Astrocyte (in vitro differentiated cells and primary cell): ENCODE measurements around the gene CDH26. TPM values are rescaled to one million over a fixed set of nuclear protein-coding genes. Genes with fewer than 3 reads are reported as not detected.

ENCODE experiments used
- DNase-seq: peaks from one replicate; pipeline ENCODE4 v3.0.0-alpha.2; 2010; ENCODE audit warnings: low read depth
- FAIRE-seq: peaks from 2 replicates; lab custom pipeline; 2011; peaks lifted over from hg19 to GRCh38; lab: Jason Lieb, UNC
- H2AFZ ChIP-seq: 2 replicates; pipeline ENCODE4 v1.6.0; 2012; ENCODE audit warnings: low read depth, low read length, inconsistent platforms
- H3K27ac ChIP-seq: 2 replicates; pipeline ENCODE4 v1.5.1; 2011; ENCODE audit warnings: low read depth, low read length, inconsistent platforms
- H3K27me3 ChIP-seq: 2 replicates; pipeline ENCODE4 v1.6.0; 2011; ENCODE audit warnings: low read length, inconsistent platforms; ENCODE audit not compliant: insufficient read depth
- H3K36me3 ChIP-seq: 2 replicates; pipeline ENCODE4 v1.5.1; 2011; ENCODE audit warnings: low read length, inconsistent platforms; ENCODE audit not compliant: insufficient read depth
- H3K4me1 ChIP-seq: 2 replicates; pipeline ENCODE4 v1.5.1; 2011; ENCODE audit warnings: low read length, inconsistent platforms; ENCODE audit not compliant: insufficient read depth
- H3K4me2 ChIP-seq: 2 replicates; pipeline ENCODE4 v1.6.0; 2012; ENCODE audit warnings: low read length, inconsistent platforms
- H3K4me3 ChIP-seq: 2 replicates; pipeline ENCODE4 v1.5.1; 2011; ENCODE audit warnings: low read depth, mild to moderate bottlenecking, low read length, inconsistent platforms; ENCODE audit not compliant: insufficient read depth
- H3K79me2 ChIP-seq: 2 replicates; pipeline ENCODE4 v1.6.0; 2012; ENCODE audit warnings: mild to moderate bottlenecking, low read length, inconsistent platforms; ENCODE audit not compliant: insufficient read depth
- H3K9ac ChIP-seq: 2 replicates; pipeline ENCODE4 v1.6.0; 2012; ENCODE audit warnings: mild to moderate bottlenecking, low read length, inconsistent platforms
- H3K9me3 ChIP-seq: 2 replicates; pipeline ENCODE4 v1.5.1; 2012; ENCODE audit warnings: low read depth, mild to moderate bottlenecking, low read length, inconsistent platforms; ENCODE audit not compliant: insufficient read depth
- H4K20me1 ChIP-seq: 2 replicates; pipeline ENCODE4 v1.6.0; 2012; ENCODE audit warnings: low read length, inconsistent platforms; ENCODE audit not compliant: insufficient read depth
- H3K27ac Mint-ChIP-seq: one replicate; pipeline ENCODE4 v1.8.0; 2021; ENCODE audit warnings: mild to moderate bottlenecking, mixed read lengths; ENCODE audit not compliant: unreplicated experiment
- H3K27me3 Mint-ChIP-seq: one replicate; pipeline ENCODE4 v1.8.0; 2021; ENCODE audit warnings: low read depth, mixed read lengths; ENCODE audit not compliant: unreplicated experiment
- H3K36me3 Mint-ChIP-seq: one replicate; pipeline ENCODE4 v1.8.0; 2021; ENCODE audit warnings: low read depth, mixed read lengths; ENCODE audit not compliant: unreplicated experiment
- H3K4me1 Mint-ChIP-seq: one replicate; pipeline ENCODE4 v1.8.0; 2021; ENCODE audit warnings: low read depth, mixed read lengths; ENCODE audit not compliant: unreplicated experiment
- H3K4me3 Mint-ChIP-seq: one replicate; pipeline ENCODE4 v1.8.0; 2021; ENCODE audit warnings: mild to moderate bottlenecking, moderate library complexity, mixed read lengths; ENCODE audit not compliant: unreplicated experiment
- H3K9me3 Mint-ChIP-seq: one replicate; pipeline ENCODE4 v1.8.0; 2021; ENCODE audit warnings: mild to moderate bottlenecking, mixed read lengths; ENCODE audit not compliant: unreplicated experiment
- EZH2 ChIP-seq: IDR thresholded peaks from 2 replicates; pipeline ENCODE4 v1.6.1; 2012; ENCODE audit warnings: mild to moderate bottlenecking, low read length, inconsistent platforms; ENCODE audit not compliant: insufficient read depth
- total RNA-seq: library from RNA; stranded (reverse); gene quantifications from 2 replicates; pipeline ENCODE4 v1.2.1, GENCODE V29; 2021
- TF ChIP-seq, protein P1 (sequence below): IDR thresholded peaks from 2 replicates; pipeline ENCODE4 v1.5.1; 2011; ENCODE audit warnings: low read depth, mild to moderate bottlenecking, inconsistent platforms, low read length, moderate library complexity; ENCODE audit not compliant: insufficient read depth

The CDH26 gene
- total RNA-seq, 1 donor from 2014 or later: 0.34 TPM

DNA sequence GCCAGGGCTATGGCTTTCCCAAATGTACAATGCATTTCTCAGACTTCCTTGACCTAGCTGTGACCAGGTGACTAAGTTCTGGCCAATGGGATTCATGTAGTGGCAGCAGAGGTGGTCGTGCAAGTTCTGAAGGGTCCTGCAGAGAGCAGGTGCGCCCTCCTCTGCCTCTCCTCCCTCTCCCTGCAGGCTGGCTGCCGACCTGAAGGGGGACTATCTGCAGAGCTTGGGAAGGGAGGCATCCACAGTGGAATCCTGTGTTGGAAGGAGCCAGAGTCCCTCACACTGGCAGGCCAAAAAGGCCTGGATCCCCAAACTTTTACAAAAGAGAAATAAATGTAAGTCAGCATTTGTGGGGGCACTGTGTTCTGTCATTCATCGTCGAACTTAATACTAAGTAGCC, 66.6 kb downstream of the CDH26 start:
- Mint-ChIP-seq H3K36me3 (peaks cover 6% of the 10 kb centered on the region), H3K9me3 (peaks cover 4% of the 10 kb centered on the region), H3K4me3 (no peak overlapping the region), H3K27me3 (no peaks in the 10 kb centered on the region), H3K4me1 (no peaks in the 10 kb centered on the region), H3K27ac (no peak overlapping the region)
- Histone ChIP-seq H3K4me3 (no peak overlapping the region), H3K9me3 (peaks cover 4% of the 10 kb centered on the region), H4K20me1 (no peaks in the 10 kb centered on the region), H3K4me2 (no peak overlapping the region), H3K9ac (no peak overlapping the region), H3K79me2 (no peaks in the 10 kb centered on the region), H2AFZ (no peak overlapping the region), H3K27ac (no peak overlapping the region), H3K27me3 (no peaks in the 10 kb centered on the region), H3K36me3 (no peaks in the 10 kb centered on the region), H3K4me1 (no peaks in the 10 kb centered on the region)
- FAIRE-seq: no peak
- TF ChIP-seq, protein P1, sequence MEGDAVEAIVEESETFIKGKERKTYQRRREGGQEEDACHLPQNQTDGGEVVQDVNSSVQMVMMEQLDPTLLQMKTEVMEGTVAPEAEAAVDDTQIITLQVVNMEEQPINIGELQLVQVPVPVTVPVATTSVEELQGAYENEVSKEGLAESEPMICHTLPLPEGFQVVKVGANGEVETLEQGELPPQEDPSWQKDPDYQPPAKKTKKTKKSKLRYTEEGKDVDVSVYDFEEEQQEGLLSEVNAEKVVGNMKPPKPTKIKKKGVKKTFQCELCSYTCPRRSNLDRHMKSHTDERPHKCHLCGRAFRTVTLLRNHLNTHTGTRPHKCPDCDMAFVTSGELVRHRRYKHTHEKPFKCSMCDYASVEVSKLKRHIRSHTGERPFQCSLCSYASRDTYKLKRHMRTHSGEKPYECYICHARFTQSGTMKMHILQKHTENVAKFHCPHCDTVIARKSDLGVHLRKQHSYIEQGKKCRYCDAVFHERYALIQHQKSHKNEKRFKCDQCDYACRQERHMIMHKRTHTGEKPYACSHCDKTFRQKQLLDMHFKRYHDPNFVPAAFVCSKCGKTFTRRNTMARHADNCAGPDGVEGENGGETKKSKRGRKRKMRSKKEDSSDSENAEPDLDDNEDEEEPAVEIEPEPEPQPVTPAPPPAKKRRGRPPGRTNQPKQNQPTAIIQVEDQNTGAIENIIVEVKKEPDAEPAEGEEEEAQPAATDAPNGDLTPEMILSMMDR: no peak
- no peak for TF ChIP-seq EZH2
- DNase-seq: no peak

DNA sequence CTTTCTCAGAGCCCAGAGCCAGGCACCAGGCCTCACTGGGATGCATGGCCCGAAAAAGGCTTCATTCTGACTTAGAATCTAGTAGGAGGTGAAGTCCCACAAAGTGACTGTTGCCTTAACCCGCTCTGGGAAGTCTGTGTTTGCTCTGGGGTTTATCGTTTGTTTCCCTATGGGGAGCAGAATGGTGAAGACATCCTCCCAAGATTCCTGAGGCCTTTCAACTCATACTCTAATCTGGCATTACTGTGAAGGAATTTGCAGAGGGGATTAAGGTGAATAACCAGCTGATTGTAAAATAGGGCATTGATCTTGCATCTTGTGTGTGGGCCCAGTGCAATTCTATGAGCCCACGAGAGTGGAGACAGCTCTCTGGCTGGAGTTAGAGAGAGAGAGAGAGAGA, 67.8 kb downstream of the CDH26 start:
- H3K4me3 ChIP-seq: no peak overlapping the region
- no peak overlapping the region for H3K27ac Mint-ChIP-seq
- no peaks in the 10 kb centered on the region for H3K27me3 ChIP-seq
- no peak overlapping the region for H3K4me2 ChIP-seq
- H3K9me3 ChIP-seq: peaks cover 4% of the 10 kb centered on the region
- no peak overlapping the region for H3K4me3 Mint-ChIP-seq
- no peaks in the 10 kb centered on the region for H4K20me1 ChIP-seq
- H3K27ac ChIP-seq: no peak overlapping the region
- no peaks in the 10 kb centered on the region for H3K36me3 ChIP-seq
- peaks cover 4% of the 10 kb centered on the region for H3K36me3 Mint-ChIP-seq
- DNase-seq (no peak), FAIRE-seq (no peak)
- H3K4me1 Mint-ChIP-seq: no peaks in the 10 kb centered on the region
- no peaks in the 10 kb centered on the region for H3K79me2 ChIP-seq
- H3K9me3 Mint-ChIP-seq: peaks cover 4% of the 10 kb centered on the region
- H2AFZ ChIP-seq: no peak overlapping the region
- H3K9ac ChIP-seq: no peak overlapping the region
- no peaks in the 10 kb centered on the region for H3K27me3 Mint-ChIP-seq
- no peak for TF ChIP-seq EZH2
- TF ChIP-seq, protein P1: no peak
- H3K4me1 ChIP-seq: no peaks in the 10 kb centered on the region

DNA sequence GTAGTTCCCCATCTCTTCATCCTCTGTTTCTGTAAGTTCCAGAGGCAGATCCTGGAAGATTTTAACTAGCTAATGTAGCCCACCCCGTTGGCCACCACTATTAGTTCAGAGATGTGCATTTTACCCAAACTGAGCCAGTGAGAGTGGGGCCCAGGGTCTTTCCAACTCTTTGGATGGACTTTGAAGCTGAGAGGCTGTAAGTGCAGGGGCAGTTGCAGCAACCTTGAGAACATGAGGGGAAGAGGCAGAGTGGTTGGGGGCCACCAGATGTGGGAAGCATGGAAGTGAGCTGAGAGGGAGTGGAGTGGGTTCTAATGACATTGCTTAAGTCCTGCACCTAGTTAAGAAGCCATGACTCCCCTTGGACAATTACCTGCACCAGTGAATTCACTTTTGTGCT, 72.2 kb downstream of the CDH26 start:
- DNase-seq: no peak
- Mint-ChIP-seq H3K27me3 (no peaks in the 10 kb centered on the region), H3K4me3 (no peak overlapping the region)

More for the DNA sequence above, 72.2 kb downstream of the CDH26 start:
- Histone ChIP-seq H3K27me3 (no peaks in the 10 kb centered on the region), H3K36me3 (no peaks in the 10 kb centered on the region), H3K27ac (no peak overlapping the region), H3K4me3 (no peak overlapping the region), H2AFZ (no peak overlapping the region), H3K9me3 (peaks cover 4% of the 10 kb centered on the region), H3K4me2 (no peak overlapping the region), H3K79me2 (no peaks in the 10 kb centered on the region), H4K20me1 (no peaks in the 10 kb centered on the region), H3K9ac (no peak overlapping the region), H3K4me1 (no peaks in the 10 kb centered on the region)
- Mint-ChIP-seq H3K4me1 (peaks cover 15% of the 10 kb centered on the region), H3K9me3 (peaks cover 4% of the 10 kb centered on the region), H3K27ac (no peak overlapping the region), H3K36me3 (peaks cover 4% of the 10 kb centered on the region)
- no peak for FAIRE-seq
- TF ChIP-seq, protein P1: no peak
- no peak for TF ChIP-seq EZH2
